Measurements from ENCODE around the gene KLK15. TPM values are rescaled to one million over a fixed set of nuclear protein-coding genes. Genes with fewer than 3 reads are reported as not detected.

Gene KLK15
- total and polyA plus RNA-seq, 2 donors (not counting 3 experiments of a cell fraction or from before 2014, with no cell fraction given), result not detected

GRCh38 chr19:50777830-50778303 lies 55.5 kb downstream of the KLK15 start:
- Histone ChIP-seq H4K20me1 (replicated peaks; ENCODE audit: control insufficient read depth, extremely low read depth, insufficient read depth, low read length) (no peaks in the 10 kb centered on the region), H3K9me3 (replicated peaks; ENCODE audit: control insufficient read depth, insufficient read depth, low read length) (no peaks in the 10 kb centered on the region), H3K9me1 (replicated peaks; ENCODE audit: control insufficient read depth, extremely low read depth, insufficient read depth, low read length) (no peaks in the 10 kb centered on the region), H3K79me2 (ENCODE audit: control insufficient read depth, insufficient read depth, low read length) (no peaks in the 10 kb centered on the region), H3K27me3 (ENCODE audit: control insufficient read depth in 2 of 2, insufficient read depth in 2 of 2, low read length in 2 of 2) (peaks cover 26 to 29% of the 10 kb centered on the region in 2 experiments), H3K36me3 (ENCODE audit: control insufficient read depth in 2 of 2, extremely low read depth in 1 of 2, insufficient read depth in 2 of 2, low read length in 2 of 2) (no peaks in the 10 kb centered on the region), H3K4me2 (ENCODE audit: insufficient read depth, low read length) (no peak overlapping the region), H2AFZ (ENCODE audit: low read depth, low read length) (no peak overlapping the region), H3K9ac (replicated peaks; ENCODE audit: extremely low read depth, insufficient read depth, low read length) (no peak overlapping the region), H3K4me3 (replicated peaks in 1 of 3; ENCODE audit: insufficient read depth in 1 of 3, low read depth in 1 of 3, low read length in 3 of 3) (no peak overlapping the region), H3K27ac (ENCODE audit: insufficient read depth, low read depth, low read length) (no peak overlapping the region), H3K4me1 (ENCODE audit: control insufficient read depth, extremely low read depth, insufficient read depth, low read length) (no peaks in the 10 kb centered on the region)
- no peak for FAIRE-seq
- DNase-seq (ENCODE audit: low read depth, low spot score), result no peak
- dilution Hi-C loops (cut with MboI; ENCODE audit: extremely low pct_ligation_motif_present, low sequenced_read_pairs) (no loop called here), intact Hi-C loops (cut with micrococcal nuclease) (no loop called here)
- CTCF ChIA-PET, result interaction anchor here (0.5 to 3.9 kb wide), 7 partner anchors 16 to 409 kb away, joined by 3 to 22 read pairs (median 5); no protein-coding TSS in a partner anchor
- TF ChIP-seq FOS (IDR thresholded peaks at IDR 0.05; ENCODE audit: borderline replicate concordance, insufficient read depth, low read length) (no peak), MYC (IDR thresholded peaks at IDR 0.05; ENCODE audit: low read depth, low read length) (no peak), JUN (IDR thresholded peaks at IDR 0.05; ENCODE audit: borderline replicate concordance, insufficient read depth, insufficient read length, low read depth) (no peak), POLR2AphosphoS5 (IDR thresholded peaks at IDR 0.05; ENCODE audit: insufficient read depth, low read depth, low read length) (no peak), POLR2A (IDR thresholded peaks at IDR 0.05; ENCODE audit: low read depth, low read length) (no peak), EZH2 (IDR thresholded peaks at IDR 0.05; ENCODE audit: borderline replicate concordance, low read depth, low read length, severe bottlenecking) (peak; percentile 48), MAX (IDR thresholded peaks at IDR 0.05; ENCODE audit: insufficient read depth, insufficient read length) (no peak), GATA2 (IDR thresholded peaks at IDR 0.05; ENCODE audit: insufficient read depth, insufficient read length, low read depth, low read length) (no peak), CTCF (IDR thresholded peaks at IDR 0.05; ENCODE audit: extremely low read depth in 1 of 2, insufficient read depth in 1 of 2, low read depth in 1 of 2, low read length in 2 of 2) (no peak)
- POLR2A ChIA-PET, result interaction anchor here (0.5 kb wide), 1 partner anchor 58 kb away, joined by 4 read pairs; no protein-coding TSS in a partner anchor
- BruUV-seq (replicated peaks), result no TSS peak

All from endothelial cell of umbilical vein (primary cell).